GM12878 (cell line): ENCODE data around the gene FANCG. TPM values are rescaled to one million over a fixed set of nuclear protein-coding genes. Genes with fewer than 3 reads are reported as not detected.

Experiments
- CHD4 ChIP-seq: fragments of 200-600 bp; sonication (generic); IDR thresholded peaks from 2 replicates; pipeline ENCODE4 v1.6.1; 2016; ENCODE audit warnings: mild to moderate bottlenecking
- ETV6 ChIP-seq, 2 experiments: fragments of 450-650 bp in 1 of 2; IDR thresholded peaks in 1 of 2; conservative IDR thresholded peaks in 1 of 2; 2 replicates each; pipeline ENCODE4 v1.6.1; 2014; ENCODE audit warnings: antibody characterized with exemption in 1 of 2, borderline replicate concordance in 1 of 2, low read depth in 1 of 2, mild to moderate bottlenecking in 1 of 2, moderate library complexity in 1 of 2
- FOS ChIP-seq: IDR thresholded peaks from 3 replicates; pipeline ENCODE4 v1.6.1; 2011; ENCODE audit warnings: borderline replicate concordance; ENCODE audit not compliant: insufficient read length; ENCODE audit errors: extremely low read depth
- KAT2A ChIP-seq: conservative IDR thresholded peaks from 2 replicates; pipeline ENCODE4 v1.6.1; 2011; ENCODE audit warnings: low read depth, low read length; ENCODE audit not compliant: control insufficient read depth
- MXI1 ChIP-seq: fragments of 150-350 bp; IDR thresholded peaks from 2 replicates; pipeline ENCODE4 v1.6.1; 2011; ENCODE audit warnings: low read depth, mild to moderate bottlenecking, inconsistent platforms, low read length, improper control_type of control experiment
- POLR2A ChIP-seq: IDR thresholded peaks from 2 replicates; pipeline ENCODE4 v1.6.1; 2011; ENCODE audit warnings: low read depth, mild to moderate bottlenecking, low read length
- RCOR1 ChIP-seq: conservative IDR thresholded peaks from 2 replicates; pipeline ENCODE4 v1.6.1; 2012; ENCODE audit warnings: low read depth, low read length, improper control_type of control experiment
- SMAD5 ChIP-seq: IDR thresholded peaks from 2 replicates; pipeline ENCODE4 v1.6.1; 2016; ENCODE audit warnings: antibody characterized with exemption, low read depth
- SUPT20H ChIP-seq: IDR thresholded peaks from 2 replicates; pipeline ENCODE4 v1.6.1; 2011; ENCODE audit warnings: low read depth, mild to moderate bottlenecking, low read length, moderate library complexity, borderline replicate concordance; ENCODE audit not compliant: control insufficient read depth
- TARDBP ChIP-seq: IDR thresholded peaks from 2 replicates; pipeline ENCODE4 v1.6.1; 2016; ENCODE audit warnings: borderline replicate concordance
- polyA plus RNA-seq, 11 experiments: library from polyadenylated mRNA; depleted of rRNA in 4 of 11; unstranded in 6 of 11; stranded (reverse) in 5 of 11; fragments of >200 nt; fragmentation: Nextera tagmentation in 4 of 11; fragmentation: Illumina TruSeq in 1 of 11; extraction: Ambion mirVana in 4 of 11; extraction: Trizol in 1 of 11; gene quantifications; 1 replicate in 1 of 11; 2 replicates in 10 of 11; pipeline versions ENCODE4 v1.2.1 to v1.2.3, GENCODE V29; 2011 to 2016; ENCODE audit warnings: inconsistent platforms in 2 of 11, missing spikeins in 2 of 11, low read depth in 1 of 11
- total RNA-seq, 4 experiments: library from RNA; depleted of rRNA in 3 of 4; stranded (reverse); fragments of >200 nt in 3 of 4; fragmentation: Illumina TruSeq in 1 of 4; extraction: Trizol in 1 of 4; gene quantifications; 2 replicates each; pipeline versions ENCODE4 v1.2.1 to v1.2.3, GENCODE V29; 2013 to 2021
- TF ChIP-seq, protein P1 (sequence below): IDR thresholded peaks from 2 replicates; pipeline ENCODE4 v1.6.1; 2012; ENCODE audit warnings: improper control_type of control experiment, low read depth, low read length; ENCODE audit not compliant: insufficient replicate concordance
- TF ChIP-seq, protein P2 (sequence below): fragments of 450-650 bp; IDR thresholded peaks from 2 replicates; pipeline ENCODE4 v1.6.1; 2017; ENCODE audit warnings: mild to moderate bottlenecking, moderate library complexity
- TF ChIP-seq, protein P3 (sequence below): fragments of 150-350 bp; IDR thresholded peaks from 2 replicates; pipeline ENCODE4 v1.6.1; 2016; ENCODE audit warnings: low read depth, low read length
- TF ChIP-seq, protein P4 (sequence below): IDR thresholded peaks from 2 replicates; pipeline ENCODE4 v1.6.1; 2012; ENCODE audit warnings: mild to moderate bottlenecking, low read depth, low read length

Gene FANCG
- total and polyA plus RNA-seq, 10 of the 15 experiments (the other 5 are each of a cell fraction or from before 2014, with no cell fraction given), result 16.4 to 78.7 (median 45.4) TPM

DNA sequence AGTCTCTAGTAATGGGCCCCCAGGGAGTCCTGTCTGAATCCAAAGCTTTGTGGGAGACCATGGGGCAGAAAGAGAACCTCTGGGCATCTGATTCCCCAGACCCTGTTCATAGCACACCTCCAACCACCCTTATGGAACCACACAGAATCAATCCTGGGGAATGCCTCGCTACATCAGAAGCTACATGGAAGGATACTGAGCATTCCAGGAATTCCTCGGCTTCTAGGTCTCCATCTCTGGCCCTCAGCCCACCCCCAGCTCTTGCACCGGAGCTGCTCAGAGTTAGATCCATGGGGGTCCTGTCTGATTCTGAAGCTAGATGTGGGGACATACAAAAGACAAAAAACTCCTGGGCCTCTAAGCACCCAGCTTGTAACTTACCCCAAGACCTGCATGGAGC, 35.7 kb downstream of the FANCG start (continued):
- TF ChIP-seq, protein P1, sequence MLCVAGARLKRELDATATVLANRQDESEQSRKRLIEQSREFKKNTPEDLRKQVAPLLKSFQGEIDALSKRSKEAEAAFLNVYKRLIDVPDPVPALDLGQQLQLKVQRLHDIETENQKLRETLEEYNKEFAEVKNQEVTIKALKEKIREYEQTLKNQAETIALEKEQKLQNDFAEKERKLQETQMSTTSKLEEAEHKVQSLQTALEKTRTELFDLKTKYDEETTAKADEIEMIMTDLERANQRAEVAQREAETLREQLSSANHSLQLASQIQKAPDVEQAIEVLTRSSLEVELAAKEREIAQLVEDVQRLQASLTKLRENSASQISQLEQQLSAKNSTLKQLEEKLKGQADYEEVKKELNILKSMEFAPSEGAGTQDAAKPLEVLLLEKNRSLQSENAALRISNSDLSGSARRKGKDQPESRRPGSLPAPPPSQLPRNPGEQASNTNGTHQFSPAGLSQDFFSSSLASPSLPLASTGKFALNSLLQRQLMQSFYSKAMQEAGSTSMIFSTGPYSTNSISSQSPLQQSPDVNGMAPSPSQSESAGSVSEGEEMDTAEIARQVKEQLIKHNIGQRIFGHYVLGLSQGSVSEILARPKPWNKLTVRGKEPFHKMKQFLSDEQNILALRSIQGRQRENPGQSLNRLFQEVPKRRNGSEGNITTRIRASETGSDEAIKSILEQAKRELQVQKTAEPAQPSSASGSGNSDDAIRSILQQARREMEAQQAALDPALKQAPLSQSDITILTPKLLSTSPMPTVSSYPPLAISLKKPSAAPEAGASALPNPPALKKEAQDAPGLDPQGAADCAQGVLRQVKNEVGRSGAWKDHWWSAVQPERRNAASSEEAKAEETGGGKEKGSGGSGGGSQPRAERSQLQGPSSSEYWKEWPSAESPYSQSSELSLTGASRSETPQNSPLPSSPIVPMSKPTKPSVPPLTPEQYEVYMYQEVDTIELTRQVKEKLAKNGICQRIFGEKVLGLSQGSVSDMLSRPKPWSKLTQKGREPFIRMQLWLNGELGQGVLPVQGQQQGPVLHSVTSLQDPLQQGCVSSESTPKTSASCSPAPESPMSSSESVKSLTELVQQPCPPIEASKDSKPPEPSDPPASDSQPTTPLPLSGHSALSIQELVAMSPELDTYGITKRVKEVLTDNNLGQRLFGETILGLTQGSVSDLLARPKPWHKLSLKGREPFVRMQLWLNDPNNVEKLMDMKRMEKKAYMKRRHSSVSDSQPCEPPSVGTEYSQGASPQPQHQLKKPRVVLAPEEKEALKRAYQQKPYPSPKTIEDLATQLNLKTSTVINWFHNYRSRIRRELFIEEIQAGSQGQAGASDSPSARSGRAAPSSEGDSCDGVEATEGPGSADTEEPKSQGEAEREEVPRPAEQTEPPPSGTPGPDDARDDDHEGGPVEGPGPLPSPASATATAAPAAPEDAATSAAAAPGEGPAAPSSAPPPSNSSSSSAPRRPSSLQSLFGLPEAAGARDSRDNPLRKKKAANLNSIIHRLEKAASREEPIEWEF, result no peak
- TF ChIP-seq, protein P2, sequence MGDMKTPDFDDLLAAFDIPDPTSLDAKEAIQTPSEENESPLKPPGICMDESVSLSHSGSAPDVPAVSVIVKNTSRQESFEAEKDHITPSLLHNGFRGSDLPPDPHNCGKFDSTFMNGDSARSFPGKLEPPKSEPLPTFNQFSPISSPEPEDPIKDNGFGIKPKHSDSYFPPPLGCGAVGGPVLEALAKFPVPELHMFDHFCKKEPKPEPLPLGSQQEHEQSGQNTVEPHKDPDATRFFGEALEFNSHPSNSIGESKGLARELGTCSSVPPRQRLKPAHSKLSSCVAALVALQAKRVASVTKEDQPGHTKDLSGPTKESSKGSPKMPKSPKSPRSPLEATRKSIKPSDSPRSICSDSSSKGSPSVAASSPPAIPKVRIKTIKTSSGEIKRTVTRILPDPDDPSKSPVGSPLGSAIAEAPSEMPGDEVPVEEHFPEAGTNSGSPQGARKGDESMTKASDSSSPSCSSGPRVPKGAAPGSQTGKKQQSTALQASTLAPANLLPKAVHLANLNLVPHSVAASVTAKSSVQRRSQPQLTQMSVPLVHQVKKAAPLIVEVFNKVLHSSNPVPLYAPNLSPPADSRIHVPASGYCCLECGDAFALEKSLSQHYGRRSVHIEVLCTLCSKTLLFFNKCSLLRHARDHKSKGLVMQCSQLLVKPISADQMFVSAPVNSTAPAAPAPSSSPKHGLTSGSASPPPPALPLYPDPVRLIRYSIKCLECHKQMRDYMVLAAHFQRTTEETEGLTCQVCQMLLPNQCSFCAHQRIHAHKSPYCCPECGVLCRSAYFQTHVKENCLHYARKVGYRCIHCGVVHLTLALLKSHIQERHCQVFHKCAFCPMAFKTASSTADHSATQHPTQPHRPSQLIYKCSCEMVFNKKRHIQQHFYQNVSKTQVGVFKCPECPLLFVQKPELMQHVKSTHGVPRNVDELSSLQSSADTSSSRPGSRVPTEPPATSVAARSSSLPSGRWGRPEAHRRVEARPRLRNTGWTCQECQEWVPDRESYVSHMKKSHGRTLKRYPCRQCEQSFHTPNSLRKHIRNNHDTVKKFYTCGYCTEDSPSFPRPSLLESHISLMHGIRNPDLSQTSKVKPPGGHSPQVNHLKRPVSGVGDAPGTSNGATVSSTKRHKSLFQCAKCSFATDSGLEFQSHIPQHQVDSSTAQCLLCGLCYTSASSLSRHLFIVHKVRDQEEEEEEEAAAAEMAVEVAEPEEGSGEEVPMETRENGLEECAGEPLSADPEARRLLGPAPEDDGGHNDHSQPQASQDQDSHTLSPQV, result no peak
- TF ChIP-seq MXI1 (no peak), SUPT20H (no peak), ETV6 (conservative IDR thresholded peaks at IDR 0.05 in 1 of 2, IDR thresholded peaks at IDR 0.05 in 1 of 2; ENCODE audit: borderline replicate concordance in 1 of 2, low read depth in 1 of 2) (no peak), SMAD5 (no peak), CHD4 (no peak), KAT2A (no peak), TARDBP (no peak), FOS (no peak), RCOR1 (no peak), POLR2A (no peak)
- TF ChIP-seq, protein P3, sequence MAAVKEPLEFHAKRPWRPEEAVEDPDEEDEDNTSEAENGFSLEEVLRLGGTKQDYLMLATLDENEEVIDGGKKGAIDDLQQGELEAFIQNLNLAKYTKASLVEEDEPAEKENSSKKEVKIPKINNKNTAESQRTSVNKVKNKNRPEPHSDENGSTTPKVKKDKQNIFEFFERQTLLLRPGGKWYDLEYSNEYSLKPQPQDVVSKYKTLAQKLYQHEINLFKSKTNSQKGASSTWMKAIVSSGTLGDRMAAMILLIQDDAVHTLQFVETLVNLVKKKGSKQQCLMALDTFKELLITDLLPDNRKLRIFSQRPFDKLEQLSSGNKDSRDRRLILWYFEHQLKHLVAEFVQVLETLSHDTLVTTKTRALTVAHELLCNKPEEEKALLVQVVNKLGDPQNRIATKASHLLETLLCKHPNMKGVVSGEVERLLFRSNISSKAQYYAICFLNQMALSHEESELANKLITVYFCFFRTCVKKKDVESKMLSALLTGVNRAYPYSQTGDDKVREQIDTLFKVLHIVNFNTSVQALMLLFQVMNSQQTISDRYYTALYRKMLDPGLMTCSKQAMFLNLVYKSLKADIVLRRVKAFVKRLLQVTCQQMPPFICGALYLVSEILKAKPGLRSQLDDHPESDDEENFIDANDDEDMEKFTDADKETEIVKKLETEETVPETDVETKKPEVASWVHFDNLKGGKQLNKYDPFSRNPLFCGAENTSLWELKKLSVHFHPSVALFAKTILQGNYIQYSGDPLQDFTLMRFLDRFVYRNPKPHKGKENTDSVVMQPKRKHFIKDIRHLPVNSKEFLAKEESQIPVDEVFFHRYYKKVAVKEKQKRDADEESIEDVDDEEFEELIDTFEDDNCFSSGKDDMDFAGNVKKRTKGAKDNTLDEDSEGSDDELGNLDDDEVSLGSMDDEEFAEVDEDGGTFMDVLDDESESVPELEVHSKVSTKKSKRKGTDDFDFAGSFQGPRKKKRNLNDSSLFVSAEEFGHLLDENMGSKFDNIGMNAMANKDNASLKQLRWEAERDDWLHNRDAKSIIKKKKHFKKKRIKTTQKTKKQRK, result no peak
- TF ChIP-seq, protein P4, sequence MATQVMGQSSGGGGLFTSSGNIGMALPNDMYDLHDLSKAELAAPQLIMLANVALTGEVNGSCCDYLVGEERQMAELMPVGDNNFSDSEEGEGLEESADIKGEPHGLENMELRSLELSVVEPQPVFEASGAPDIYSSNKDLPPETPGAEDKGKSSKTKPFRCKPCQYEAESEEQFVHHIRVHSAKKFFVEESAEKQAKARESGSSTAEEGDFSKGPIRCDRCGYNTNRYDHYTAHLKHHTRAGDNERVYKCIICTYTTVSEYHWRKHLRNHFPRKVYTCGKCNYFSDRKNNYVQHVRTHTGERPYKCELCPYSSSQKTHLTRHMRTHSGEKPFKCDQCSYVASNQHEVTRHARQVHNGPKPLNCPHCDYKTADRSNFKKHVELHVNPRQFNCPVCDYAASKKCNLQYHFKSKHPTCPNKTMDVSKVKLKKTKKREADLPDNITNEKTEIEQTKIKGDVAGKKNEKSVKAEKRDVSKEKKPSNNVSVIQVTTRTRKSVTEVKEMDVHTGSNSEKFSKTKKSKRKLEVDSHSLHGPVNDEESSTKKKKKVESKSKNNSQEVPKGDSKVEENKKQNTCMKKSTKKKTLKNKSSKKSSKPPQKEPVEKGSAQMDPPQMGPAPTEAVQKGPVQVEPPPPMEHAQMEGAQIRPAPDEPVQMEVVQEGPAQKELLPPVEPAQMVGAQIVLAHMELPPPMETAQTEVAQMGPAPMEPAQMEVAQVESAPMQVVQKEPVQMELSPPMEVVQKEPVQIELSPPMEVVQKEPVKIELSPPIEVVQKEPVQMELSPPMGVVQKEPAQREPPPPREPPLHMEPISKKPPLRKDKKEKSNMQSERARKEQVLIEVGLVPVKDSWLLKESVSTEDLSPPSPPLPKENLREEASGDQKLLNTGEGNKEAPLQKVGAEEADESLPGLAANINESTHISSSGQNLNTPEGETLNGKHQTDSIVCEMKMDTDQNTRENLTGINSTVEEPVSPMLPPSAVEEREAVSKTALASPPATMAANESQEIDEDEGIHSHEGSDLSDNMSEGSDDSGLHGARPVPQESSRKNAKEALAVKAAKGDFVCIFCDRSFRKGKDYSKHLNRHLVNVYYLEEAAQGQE, result no peak
- TF ChIP-seq, all 136 proteins: peak for 0
